SHP77 treated with DMSO at 0.1 percent for 48 hours (cell line): ENCODE results near the gene MSMP.

ENCODE experiments used
- DNase-seq: peaks from one replicate; lab custom pipeline; 2025; lab: John Stamatoyannopoulos, UW

MSMP gene

GRCh38 chr9:35719546-35719945, 34.5 kb downstream of the MSMP start:
- DNase-seq = no peak

DNA sequence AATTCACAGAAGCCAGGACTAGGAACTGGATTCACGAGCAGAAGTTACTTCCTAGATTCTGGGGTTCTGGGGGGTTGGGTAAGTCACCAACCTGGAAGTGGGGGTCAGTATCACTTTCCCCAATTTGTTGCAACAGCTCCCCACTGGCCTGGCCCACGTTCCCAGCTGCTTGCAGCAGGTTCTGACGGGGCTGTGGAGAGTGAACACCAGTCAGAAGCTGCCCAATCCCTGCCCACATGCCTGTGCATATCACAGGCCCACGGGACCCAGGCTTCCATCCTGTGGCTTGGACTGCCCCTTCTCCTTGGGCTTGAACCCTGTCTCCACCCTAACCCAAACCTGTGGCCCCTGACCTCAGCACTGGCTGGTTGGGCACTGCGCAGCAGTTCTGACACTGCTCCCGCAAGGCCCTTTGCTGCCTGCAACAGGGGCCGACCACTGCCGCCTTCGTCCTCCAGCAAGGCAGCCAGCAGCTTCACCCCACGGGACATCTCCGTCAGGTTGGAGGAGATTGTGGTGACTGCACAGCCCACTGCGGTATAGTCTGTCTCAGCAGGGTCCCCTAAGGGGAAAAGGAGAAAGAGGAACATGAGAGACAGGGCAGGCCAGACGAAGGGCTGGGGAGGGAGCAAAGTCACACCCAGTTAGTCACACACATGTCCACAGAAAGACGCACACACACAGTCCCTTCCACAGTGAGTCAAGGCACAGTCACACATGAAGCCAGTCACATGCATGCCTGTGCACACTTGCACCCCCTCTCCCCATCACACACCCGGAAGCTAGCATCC, 35.2 kb downstream of the MSMP start:
- no peak for DNase-seq

DNA sequence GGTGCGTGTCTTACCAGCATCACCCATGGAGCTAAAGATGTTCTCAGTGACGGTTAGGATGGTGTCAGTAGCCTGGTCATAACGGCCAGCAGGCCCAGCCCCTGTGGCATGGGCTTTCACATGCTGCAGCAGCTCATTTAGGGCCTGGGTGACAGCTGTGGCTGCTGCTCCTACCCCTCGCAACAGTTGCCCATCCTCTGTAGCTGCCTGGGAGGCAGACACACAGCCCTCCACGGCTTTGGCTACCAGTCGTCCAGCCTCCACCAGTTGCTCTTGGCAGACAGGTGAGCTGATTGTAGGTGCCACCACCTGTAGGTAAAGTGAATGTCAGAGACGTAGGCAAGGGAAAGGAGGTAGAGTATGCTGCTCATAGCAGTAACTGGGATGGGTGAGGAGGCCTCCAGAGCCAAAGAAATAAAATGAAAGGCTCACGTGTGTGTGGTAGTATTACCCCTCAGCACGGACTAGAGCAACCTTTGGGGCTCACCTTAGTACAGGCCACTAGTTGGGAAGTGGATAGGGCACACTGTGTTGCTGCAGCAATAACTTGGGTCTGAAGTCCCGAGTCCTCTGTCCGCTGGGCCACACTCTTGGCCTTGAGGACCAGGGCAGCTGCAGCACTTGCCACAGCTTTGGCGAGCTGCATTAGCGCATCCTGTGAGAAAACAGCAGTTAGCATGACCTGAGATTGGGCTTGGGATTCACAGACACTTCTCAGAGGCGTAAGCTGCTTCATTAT, 36.8 kb downstream of the MSMP start:
- no peak for DNase-seq

DNA sequence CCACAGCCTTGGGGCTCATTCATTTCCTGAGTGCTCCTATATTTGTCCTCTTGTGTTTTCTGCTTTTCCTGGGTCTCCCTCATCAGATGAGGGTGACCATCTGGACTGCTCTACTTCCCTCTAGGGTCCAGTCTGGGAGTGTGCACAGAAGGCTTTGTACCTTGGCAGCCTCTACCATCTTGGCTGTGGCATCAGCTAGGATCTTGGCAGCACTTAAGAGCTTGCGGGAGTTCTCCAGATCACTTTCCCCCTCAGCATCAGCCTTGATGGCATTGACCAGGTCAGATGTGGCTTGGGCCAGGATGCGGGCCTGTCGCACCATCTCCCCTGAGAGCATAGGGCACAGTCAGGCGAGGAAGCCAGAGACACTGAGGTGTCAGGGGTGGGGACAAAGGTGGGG, 37.8 kb downstream of the MSMP start:
- DNase-seq = no peak

GRCh38 chr9:35714579-35715252, 39.4 kb downstream of the MSMP start:
- DNase-seq = no peak

- no peak for DNase-seq
Measured at GRCh38 chr9:35714123-35714522, 40.0 kb downstream of the MSMP start.

DNA sequence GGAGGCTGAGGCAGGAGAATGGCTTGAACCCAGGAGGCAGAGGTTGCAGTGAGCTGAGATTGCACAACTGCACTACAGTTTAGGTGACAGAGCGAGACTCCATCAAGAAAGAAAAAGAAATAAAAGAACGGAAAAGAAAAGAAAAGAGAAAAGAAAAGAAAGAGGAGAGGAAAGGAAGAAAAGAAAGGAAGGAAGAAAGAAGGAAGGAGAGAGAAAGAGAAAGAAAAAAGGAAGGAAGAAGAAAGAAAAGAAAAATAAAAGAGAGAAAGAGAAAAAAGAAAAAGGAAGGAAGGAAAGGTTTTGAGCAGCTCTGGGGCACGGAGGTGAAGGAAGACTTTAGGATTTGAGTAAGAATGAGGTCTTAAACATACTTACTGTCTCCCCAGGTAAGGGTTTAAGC, 40.5 kb downstream of the MSMP start:
- DNase-seq = no peak

DNA sequence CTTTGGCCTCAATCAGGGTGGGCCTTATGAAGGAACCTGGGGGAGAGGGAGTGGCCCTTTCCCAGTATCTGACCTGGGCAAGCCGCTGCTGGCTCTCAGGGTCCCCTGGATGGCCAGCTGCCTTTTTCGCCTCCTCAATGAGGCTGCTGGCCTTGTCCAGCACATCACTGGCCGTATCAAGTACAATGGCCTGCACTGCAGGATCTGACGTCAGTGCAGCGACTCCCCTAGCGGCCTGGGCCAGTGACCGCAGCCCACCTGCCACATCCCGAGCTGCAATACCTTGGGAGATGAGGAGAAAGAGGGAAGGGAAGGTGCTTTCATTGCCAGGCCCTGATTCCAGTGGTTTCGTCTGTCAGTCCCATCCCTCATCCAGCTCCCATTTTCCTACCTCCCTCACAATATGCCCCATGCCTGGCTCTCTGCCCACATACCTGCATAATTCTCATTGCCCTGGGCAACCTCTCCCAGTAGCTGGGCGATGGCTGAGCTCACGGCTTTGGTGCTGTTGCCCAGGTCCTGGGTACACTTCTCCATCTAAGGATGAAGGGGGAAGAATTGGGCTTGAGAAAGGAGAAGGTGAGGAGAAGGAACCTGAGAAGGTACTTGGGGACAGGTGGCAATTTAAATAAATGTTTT, 41.2 kb downstream of the MSMP start:
- no peak for DNase-seq

DNA sequence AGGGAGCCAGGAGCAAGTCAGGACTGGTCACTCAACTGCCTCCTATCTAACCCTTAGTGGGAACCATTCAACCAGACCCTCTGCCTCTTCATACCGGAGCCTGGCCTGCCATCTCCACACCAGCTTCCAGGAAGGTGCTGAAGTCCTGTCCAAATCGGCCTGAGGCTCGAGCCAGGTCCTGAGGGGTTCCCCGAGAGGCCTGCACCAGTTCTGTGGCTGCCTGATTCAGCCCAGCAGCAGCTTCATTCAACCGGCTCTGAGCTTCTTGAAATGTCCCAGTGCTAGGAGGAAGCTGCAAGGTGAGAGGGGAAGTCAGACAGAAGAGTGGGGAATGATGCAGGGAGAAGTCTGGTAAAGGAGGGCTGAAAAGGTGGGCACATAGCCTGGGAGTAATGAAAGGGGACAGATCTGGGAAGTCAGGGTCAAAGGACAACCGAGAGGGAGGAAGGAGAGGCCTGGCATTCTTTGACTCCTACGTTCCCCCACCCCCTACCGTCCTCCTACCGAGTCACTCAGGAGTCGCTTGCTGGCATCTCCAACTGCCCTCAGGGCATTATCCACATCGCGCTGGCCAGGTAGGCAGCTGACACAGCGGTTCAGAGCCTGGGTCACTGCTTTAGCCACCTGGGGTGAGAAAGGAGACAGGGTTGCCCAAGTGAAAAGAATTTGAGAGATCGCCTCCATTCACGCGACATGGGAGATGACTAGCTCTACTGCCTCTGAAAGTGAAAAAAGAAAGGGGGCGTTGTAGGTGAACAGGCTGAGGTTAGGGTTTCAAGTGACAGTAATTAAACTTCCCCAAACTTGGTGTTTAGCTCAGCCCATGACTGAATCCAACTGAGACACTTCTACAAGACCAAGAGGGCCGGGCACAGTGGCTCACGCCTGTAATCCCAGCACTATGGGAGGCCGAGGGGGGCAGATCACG, 42.3 kb downstream of the MSMP start:
- DNase-seq = no peak

GRCh38 chr9:35710818-35711500, 43.1 kb downstream of the MSMP start:
- no peak for DNase-seq

DNA sequence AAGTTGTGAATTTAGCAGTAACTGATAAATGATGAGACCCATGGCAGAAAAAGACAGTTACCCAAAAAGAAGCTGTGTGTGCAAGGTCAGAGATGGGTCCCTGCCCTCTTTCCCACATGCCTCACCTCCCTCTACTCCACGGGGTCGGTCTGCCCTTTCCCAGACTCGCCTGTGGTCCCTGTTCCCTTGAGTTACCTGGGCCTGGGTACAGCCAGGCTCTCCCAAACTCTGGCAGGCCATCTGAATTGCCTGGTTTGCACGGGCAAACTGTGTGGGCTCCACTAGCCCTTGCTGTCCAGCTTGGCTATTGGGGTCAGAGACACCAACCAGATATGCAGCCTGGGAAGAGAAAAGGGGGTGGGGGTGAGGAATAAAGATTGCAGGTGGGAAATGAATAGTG, 45.9 kb downstream of the MSMP start:
- no peak for DNase-seq

GRCh38 chr9:35706951-35707350, 47.1 kb downstream of the MSMP start:
- no peak for DNase-seq

- DNase-seq = no peak
Measured at GRCh38 chr9:35705836-35706430, 48.1 kb downstream of the MSMP start.

DNA sequence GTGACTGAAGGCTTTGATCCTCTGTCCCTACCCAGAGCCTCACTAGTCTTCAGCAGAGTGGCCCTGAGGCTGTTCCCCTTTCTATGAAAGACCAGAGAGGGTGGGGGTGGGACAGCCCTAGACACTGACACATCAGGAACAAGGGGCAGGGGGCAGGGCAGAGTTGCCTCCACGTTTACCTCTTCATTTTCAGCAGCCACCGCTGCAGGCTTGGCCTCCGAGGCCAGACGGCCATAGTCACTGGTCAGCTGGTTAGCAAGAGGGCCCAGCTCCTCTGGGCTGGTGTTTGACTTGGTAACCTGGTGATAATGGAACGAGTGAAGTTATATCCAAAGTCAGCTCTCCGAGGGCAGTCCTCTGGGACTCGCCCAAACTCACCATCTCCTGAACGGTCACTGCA, 48.7 kb downstream of the MSMP start:
- DNase-seq = no peak

GRCh38 chr9:35703906-35704672, 50.0 kb downstream of the MSMP start:
- DNase-seq = no peak
